Measurements from ENCODE around the gene LRRC17. TPM values are rescaled to one million over a fixed set of nuclear protein-coding genes. Genes with fewer than 3 reads are reported as not detected.
"Not testable (repeated sequence)": the region's sequence is repeated elsewhere in the genome, so short reads cannot be mapped to it uniquely, and the experiment has no call there.

The LRRC17 gene
- total RNA-seq, 1 donor from 2014 or later, result 1.3 TPM

- Mint-ChIP-seq H3K27me3 (no peaks in the 10 kb centered on the region), H3K36me3 (ENCODE audit: insufficient read depth) (no peaks in the 10 kb centered on the region), H3K4me1 (ENCODE audit: low read depth) (no peaks in the 10 kb centered on the region), H3K27ac (no peak overlapping the region), H3K4me3 (ENCODE audit: low read depth) (no peak overlapping the region), H3K9me3 (ENCODE audit: low read depth) (no peaks in the 10 kb centered on the region)
- DNase-seq (ENCODE audit: low spot score, unreplicated experiment), result no peak
- TF ChIP-seq, protein P1, sequence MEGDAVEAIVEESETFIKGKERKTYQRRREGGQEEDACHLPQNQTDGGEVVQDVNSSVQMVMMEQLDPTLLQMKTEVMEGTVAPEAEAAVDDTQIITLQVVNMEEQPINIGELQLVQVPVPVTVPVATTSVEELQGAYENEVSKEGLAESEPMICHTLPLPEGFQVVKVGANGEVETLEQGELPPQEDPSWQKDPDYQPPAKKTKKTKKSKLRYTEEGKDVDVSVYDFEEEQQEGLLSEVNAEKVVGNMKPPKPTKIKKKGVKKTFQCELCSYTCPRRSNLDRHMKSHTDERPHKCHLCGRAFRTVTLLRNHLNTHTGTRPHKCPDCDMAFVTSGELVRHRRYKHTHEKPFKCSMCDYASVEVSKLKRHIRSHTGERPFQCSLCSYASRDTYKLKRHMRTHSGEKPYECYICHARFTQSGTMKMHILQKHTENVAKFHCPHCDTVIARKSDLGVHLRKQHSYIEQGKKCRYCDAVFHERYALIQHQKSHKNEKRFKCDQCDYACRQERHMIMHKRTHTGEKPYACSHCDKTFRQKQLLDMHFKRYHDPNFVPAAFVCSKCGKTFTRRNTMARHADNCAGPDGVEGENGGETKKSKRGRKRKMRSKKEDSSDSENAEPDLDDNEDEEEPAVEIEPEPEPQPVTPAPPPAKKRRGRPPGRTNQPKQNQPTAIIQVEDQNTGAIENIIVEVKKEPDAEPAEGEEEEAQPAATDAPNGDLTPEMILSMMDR (IDR thresholded peaks at IDR 0.05; ENCODE audit: unreplicated experiment), result no peak
Observed at GRCh38 chr7:102943423-102944169, 30.8 kb downstream of the LRRC17 start.

DNA sequence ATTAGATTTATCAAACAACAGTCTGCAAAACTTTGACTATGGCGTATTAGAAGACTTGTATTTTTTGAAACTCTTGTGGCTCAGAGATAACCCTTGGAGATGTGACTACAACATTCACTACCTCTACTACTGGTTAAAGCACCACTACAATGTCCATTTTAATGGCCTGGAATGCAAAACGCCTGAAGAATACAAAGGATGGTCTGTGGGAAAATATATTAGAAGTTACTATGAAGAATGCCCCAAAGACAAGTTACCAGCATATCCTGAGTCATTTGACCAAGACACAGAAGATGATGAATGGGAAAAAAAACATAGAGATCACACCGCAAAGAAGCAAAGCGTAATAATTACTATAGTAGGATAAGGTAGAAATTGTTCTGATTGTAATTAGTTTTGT lies 31.4 kb downstream of the LRRC17 start:
- TF ChIP-seq, protein P1 (IDR thresholded peaks at IDR 0.05; ENCODE audit: unreplicated experiment), result no peak
- no peak overlapping the region for H3K27ac Mint-ChIP-seq
- no peaks in the 10 kb centered on the region for H3K36me3 Mint-ChIP-seq (ENCODE audit: insufficient read depth)
- DNase-seq (ENCODE audit: low spot score, unreplicated experiment), result no peak
- no peaks in the 10 kb centered on the region for H3K9me3 Mint-ChIP-seq (ENCODE audit: low read depth)
- no peaks in the 10 kb centered on the region for H3K27me3 Mint-ChIP-seq
- H3K4me1 Mint-ChIP-seq (ENCODE audit: low read depth), result no peaks in the 10 kb centered on the region
- H3K4me3 Mint-ChIP-seq (ENCODE audit: low read depth), result no peak overlapping the region

DNA sequence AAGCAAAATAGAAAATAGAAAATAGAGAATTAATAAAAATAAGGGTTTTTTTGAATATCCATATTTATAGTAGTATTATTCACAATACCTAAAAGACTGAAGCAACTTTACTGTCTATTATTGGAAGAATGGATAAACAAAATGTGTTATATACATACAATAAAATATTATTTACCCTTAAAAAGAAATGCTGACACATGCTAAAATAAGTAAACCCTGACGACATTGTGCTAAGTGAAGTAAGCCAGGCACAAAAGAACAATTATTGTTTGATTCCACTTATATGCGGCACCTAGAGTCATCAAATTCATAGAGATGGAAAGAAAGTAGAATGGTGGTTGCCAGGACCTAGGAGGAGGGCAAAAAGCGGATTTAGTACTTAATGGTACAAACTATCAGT lies 39.0 kb downstream of the LRRC17 start:
- H3K9me3 Mint-ChIP-seq (ENCODE audit: low read depth), result peaks cover 37% of the 10 kb centered on the region
- no peak for DNase-seq (ENCODE audit: low spot score, unreplicated experiment)
- peaks cover 16% of the 10 kb centered on the region for H3K36me3 Mint-ChIP-seq (ENCODE audit: insufficient read depth)
- TF ChIP-seq, protein P1 (IDR thresholded peaks at IDR 0.05; ENCODE audit: unreplicated experiment), result no peak
- no peaks in the 10 kb centered on the region for H3K27me3 Mint-ChIP-seq
- H3K4me3 Mint-ChIP-seq (ENCODE audit: low read depth), result no peak overlapping the region
- no peaks in the 10 kb centered on the region for H3K4me1 Mint-ChIP-seq (ENCODE audit: low read depth)
- no peak overlapping the region for H3K27ac Mint-ChIP-seq

DNA sequence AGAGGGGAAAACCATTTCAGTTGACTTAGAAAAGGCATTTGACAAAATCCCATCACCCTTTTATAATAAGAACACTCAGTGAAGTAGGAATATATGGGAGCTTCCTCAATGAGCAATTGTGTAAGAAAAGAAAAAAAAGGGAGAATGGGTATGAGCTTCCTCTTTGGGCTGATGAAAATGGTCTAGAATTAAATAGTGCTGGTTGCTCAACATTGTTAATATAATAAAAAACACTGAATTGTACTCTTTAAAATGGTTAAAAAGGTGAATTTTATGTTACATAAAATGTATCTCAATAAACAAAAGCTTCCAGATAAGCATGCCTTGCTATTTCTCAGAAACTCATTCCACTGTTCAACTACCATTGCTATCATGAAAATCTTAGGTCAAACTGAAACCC lies 40.6 kb downstream of the LRRC17 start:
- no peaks in the 10 kb centered on the region for H3K4me1 Mint-ChIP-seq (ENCODE audit: low read depth)
- peaks cover 38% of the 10 kb centered on the region for H3K9me3 Mint-ChIP-seq (ENCODE audit: low read depth)
- peaks cover 21% of the 10 kb centered on the region for H3K36me3 Mint-ChIP-seq (ENCODE audit: insufficient read depth)
- DNase-seq (ENCODE audit: low spot score, unreplicated experiment), result no peak
- no peaks in the 10 kb centered on the region for H3K27me3 Mint-ChIP-seq
- no peak overlapping the region for H3K4me3 Mint-ChIP-seq (ENCODE audit: low read depth)
- no peak overlapping the region for H3K27ac Mint-ChIP-seq
- TF ChIP-seq, protein P1 (IDR thresholded peaks at IDR 0.05; ENCODE audit: unreplicated experiment), result no peak

DNA sequence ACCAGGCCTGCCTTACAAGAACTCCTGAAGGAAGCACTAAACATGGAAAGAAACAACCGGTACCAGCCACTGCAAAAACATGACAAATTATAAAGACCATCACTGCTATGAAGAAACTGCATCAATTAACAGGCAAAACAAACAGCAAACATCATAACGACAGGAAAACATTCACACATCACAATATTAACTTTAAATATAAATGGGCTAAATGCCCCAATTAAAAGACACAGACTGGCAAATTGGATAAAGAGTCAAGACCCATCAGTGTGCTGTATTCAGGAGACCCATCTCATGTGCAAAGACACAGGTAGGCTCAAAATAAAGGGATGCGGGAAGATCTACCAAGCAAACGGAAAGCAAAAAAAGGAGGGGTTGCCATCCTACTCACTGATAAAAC lies 41.6 kb downstream of the LRRC17 start:
- peaks cover 38% of the 10 kb centered on the region for H3K9me3 Mint-ChIP-seq (ENCODE audit: low read depth)

GRCh38 chr7:102958004-102958403 lies 45.2 kb downstream of the LRRC17 start:
- H3K4me3 Mint-ChIP-seq (ENCODE audit: low read depth); H3K4me1 Mint-ChIP-seq (ENCODE audit: low read depth); H3K27ac Mint-ChIP-seq; DNase-seq (ENCODE audit: low spot score, unreplicated experiment); H3K27me3 Mint-ChIP-seq: not testable (repeated sequence)
- Mint-ChIP-seq H3K9me3 (ENCODE audit: low read depth) (peaks cover 30% of the 10 kb centered on the region), H3K36me3 (ENCODE audit: insufficient read depth) (peaks cover 19% of the 10 kb centered on the region)

More for the DNA sequence above, 41.6 kb downstream of the LRRC17 start:
- peaks cover 21% of the 10 kb centered on the region for H3K36me3 Mint-ChIP-seq (ENCODE audit: insufficient read depth)
- not testable (repeated sequence) for H3K4me3 Mint-ChIP-seq (ENCODE audit: low read depth); H3K27me3 Mint-ChIP-seq; H3K27ac Mint-ChIP-seq; H3K4me1 Mint-ChIP-seq (ENCODE audit: low read depth); DNase-seq (ENCODE audit: low spot score, unreplicated experiment)

DNA sequence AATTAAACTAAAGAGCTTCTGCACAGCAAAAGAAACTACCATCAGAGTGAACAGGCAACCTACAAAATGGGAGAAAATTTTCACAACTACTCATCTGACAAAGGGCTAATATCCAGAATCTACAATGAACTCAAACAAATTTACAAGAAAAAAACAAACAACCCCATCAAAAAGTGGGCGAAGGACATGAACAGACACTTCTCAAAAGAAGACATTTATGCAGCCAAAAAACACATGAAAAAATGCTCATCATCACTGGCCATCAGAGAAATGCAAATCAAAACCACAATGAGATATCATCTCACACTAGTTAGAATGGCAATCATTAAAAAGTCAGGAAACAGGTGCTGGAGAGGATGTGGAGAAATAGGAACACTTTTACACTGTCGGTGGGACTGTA lies 49.2 kb downstream of the LRRC17 start:
- not testable (repeated sequence) for H3K4me3 Mint-ChIP-seq (ENCODE audit: low read depth); H3K9me3 Mint-ChIP-seq (ENCODE audit: low read depth); H3K27me3 Mint-ChIP-seq; H3K36me3 Mint-ChIP-seq (ENCODE audit: insufficient read depth); H3K27ac Mint-ChIP-seq; DNase-seq (ENCODE audit: low spot score, unreplicated experiment); H3K4me1 Mint-ChIP-seq (ENCODE audit: low read depth)
